Measurements from ENCODE around the gene STYK1. TPM values are rescaled to one million over a fixed set of nuclear protein-coding genes. Genes with fewer than 3 reads are reported as not detected.
"Not testable (repeated sequence)": the region's sequence is repeated elsewhere in the genome, so short reads cannot be mapped to it uniquely, and the experiment has no call there.

Gene STYK1
- polyA plus RNA-seq, 3 donors = 0.67 to 1.8 (median 1.1) TPM

DNA sequence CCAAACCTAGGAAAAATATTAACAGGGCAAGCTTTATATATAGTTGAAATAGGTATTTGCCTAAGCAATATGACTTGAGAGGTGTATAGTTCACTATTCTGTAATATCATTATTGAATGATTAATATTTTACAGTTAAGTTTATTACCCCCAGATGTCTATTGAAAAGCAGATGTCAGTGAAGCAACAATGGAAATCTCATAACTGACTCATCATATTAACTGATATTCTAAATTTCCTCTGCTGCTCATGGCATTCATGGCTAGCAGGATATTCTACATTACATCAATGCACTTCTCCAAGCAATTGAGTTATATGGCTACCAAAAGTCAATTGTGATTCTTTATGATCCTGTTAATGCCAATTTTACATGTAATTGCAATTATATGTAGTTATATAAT, 50.7 kb downstream of the STYK1 start:
- no peak for DNase-seq

DNA sequence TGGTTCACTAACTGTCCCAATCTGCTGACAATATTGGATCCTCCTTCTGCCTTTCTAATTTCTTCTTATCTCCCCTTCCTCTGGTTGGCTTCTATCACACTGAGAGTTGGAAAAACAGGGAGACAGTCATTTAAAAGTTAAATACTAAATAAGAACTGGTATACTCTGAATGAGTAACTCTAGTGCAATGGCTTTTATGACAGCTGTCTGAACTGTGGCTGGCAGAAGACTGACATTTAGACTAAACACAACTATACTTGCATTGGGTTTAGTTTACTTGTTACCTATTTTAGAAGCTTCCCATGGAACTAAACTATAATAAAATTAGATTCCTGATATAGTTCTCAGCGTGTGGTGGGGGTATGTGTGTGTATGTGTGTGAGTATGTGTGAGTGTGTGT, 52.6 kb downstream of the STYK1 start:
- DNase-seq = no peak

DNA sequence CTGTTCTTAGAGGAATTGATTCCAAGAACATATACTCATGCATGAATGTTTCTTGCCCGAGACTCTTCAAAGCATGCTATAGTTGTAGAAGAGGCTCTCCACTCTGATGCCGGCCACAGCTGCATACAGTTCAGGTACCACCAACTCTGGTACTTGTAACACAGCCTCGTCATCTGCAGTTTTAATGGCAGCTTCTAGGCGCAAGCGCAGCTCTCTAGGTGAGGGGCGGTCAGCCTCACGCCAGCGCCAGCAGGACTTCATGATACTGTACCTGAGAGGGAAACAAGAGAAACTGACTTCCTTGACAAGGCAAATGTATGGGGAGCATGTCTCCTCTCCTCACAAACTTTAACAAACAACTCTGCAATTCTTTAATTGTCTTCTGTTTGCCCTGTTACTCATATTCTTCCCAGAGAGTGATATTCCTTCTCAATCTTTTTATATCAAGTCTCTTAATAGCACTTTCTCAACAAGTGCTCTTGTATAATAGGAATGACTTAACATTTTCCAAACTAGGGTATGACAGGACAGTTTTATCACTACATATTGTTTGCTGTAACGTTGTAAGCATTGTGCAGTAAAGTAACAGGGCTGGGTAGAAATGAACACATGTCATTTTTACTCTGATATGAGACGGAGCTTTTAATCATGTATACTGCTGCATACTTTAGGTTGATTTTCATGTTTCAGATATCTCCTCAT, 53.6 kb downstream of the STYK1 start:
- DNase-seq = no peak

DNA sequence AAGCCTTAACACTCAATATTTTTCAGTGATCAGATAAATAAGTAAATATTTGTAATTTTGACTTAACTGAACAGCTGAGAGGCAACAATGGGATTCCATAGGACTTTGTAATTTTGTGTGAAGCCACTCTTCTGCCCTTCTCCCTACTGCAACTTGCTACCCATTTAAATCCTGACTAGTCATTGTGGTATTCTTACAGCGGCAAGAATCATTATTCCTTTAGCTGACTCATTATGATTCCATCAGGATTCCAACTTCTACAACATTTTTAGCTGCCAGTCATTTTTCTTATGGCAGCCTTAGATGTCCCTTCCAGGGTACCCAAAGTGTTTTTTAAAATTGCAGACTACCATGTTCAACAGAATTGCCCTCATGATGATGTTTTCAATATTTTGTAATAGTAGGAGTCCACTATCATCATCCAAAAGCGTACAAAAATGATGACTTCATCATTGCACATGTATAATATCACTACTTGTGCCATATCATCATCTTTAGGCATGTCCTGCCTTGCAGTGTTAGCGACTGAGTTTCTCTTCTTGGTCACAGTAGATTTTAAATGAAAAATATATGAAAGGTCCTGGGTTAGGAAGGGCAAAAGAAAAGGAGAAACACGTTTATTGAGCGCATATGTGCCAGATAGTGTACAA, 55.4 kb downstream of the STYK1 start:
- DNase-seq = no peak

DNA sequence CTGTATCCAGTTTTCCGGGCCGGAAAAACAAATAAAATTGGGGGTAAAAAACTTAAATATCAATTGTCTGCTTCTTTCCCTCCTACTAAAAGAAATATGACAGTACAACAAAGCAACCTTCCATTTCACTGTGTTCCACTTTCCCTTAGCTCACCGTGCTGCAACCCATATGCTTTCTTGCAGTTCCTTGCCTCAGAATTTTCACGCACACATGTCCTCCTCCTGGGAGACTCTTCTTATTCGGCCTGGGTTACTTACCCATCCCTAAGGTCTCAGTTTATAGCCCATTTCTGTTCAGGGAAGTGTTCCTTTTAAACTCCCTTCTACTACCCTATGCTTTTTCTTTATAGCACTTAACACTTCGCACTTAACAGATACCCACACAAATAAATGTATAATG, 56.0 kb downstream of the STYK1 start:
- no peak for DNase-seq

DNA sequence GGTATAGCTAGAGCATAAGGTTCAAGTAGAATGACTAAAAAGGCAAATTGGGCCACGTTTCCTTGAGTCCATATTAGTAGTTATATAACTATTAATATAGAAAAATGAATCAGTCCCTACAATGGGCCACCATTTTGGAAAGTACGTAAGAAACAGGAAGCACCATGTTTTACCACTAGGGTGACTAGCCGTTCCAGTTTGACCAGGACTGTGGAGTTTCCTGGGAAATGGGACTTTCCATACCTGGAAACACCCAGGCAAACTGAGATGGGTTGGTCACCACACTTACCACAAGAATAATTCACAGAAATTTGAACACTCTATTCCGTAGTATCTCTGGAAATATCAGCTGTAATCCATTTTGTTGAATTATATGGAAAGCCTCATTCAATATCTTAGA, 58.3 kb downstream of the STYK1 start:
- DNase-seq = no peak

DNA sequence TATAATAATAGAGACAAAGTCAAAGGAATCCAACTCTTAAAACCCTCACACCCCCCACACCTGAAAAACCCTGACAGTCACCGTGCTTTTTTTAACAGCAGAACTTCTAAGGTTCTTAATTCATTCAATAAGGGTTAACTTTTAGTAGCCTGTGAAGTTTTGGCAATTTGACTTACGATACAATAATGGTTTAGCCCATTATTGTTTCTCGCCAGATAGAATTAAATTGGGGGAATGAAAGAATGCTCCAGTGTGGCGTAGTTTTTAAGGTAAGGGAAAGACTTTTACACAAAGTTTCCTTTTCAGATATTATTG, 59.8 kb downstream of the STYK1 start:
- DNase-seq = no peak

DNA sequence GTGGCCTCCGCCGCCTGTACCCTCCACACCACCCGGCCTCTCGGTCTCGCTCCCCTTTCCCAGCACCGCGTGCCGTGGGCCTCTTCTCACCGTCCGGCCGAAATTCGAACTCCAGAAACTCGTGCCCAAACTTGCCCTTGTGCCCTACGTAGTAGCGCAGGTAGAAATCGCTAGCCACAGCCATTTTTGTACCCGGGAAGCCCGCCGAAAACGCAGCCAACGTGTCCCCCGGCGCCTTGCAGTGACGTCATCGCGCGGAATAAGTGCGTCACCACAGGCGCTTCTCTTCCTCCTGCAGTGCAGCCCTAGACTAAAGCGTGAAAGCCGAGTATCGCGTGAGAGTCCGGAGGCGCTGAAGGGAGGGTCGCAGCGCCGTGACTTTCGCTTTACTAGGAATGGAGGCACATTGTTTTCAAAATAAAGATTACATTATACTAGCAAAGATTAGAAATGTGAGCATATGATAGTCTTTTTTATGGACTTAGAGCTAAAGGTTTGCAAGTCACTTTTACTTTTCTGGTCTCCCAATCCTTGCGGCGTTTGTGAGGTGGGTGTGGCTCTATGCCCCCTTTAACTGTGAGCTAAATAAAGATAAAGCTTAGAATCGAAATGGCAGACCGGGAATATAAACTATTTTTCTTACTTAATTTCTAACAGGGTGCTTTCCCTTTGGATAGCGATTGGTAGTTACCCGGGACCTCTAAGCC, 60.4 kb downstream of the STYK1 start, which contains the start of gene MAGOHB:
Gene MAGOHB (minus strand): TSS at position 261 of the 707 bp plus-strand sequence. CDS start 77 bp downstream, at position 184.
- peak; percentile 97 for DNase-seq

DNA sequence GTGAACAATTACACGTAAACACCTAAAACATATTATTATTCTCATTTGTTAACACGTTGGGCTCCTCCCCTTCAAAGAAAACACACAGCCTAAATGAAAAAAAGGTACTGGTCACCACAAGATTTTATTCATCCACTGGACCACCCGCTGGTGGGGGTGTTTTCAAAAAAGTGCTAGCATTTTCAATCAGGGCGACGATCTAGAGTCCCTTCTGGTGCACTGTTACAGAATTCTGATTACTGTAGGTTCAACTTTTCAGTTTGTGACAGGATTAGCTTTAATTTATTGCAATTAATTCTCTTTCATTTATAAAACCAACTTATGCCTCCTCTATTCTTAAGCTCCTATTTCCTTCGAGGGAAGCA, 60.9 kb downstream of the STYK1 start:
- no peak for DNase-seq

DNA sequence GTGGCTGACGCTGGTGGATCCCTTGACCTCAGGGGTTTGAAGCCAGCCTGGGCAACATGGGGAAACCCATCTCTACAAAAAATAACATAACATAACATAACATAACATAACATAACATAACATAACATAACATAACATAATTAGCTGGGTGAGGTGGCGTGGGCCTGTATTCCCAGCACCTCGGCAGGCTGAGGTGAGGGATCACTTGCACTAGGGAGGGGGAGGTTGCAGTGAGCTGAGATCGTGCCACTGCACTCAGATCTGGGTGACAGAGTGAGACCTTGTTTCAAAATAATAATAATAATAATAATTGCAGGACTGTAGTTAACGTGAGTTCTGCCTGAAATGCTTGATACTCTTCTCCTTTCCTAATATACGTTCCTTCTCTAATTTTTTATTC, 61.7 kb downstream of the STYK1 start:
- no peak for DNase-seq

DNA sequence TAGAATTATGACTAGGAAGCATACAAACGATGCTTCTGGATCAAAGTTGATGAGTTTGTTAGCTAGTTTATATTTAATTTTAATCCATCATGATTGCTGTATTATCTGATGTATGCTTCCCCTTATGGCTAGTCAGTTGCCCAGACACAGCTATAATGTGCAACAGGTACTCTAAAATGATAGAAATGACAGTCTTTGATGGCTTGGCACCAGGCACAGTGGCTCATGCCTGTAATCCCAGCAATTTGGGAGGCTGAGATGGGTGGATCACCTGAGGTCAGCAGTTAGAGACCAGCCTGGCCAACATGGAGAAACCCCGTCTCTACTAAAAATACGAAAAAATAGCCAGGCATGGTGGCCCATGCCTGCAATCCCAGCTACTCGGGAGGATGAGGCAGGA, 62.6 kb downstream of the STYK1 start:
- not testable (repeated sequence) for DNase-seq

DNA sequence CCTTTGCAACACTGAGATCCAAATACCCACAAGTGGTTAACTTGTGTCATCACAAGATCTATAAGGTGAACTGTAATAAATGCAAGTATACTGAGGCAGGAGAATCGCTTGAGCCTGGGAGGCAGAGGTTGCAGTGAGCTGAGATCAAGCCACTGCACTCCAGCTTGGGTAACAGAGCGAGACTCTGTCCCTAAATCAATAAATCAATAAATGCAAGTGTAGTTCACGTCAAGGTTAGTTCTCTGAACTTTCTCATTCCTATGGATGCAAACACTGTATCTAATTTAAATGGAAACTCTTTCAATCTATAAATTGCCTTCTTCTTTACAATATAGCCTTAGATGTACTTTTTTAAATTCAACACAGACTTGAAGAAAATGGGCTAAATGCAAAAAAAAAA, 63.7 kb downstream of the STYK1 start:
- DNase-seq = no peak

DNA sequence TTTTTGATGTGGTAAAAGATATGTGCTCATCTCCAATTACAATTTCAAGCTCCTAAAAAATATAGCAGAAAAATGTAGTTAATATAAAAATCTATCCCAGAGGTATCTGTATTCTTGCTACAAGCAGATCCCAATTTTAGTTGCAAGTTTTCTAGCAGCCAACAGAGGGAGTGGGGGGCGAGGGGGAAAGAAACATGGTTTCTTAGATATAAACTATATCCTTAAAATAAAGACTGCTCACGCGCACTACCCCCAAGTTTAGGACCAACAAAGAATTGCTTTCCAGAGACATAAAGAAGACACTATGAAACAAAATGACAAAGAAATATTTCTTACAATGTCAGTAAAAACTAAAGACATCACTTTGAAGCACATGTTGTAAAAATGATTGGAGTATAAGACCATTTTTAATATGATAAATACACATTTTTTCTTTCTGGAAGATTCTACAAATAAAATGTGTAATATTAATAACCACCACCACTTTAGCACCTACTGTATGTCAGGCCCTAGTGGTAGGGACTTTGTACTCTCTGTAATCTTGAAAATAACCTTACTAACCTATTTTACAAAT, 65.9 kb downstream of the STYK1 start:
- DNase-seq = no peak

DNA sequence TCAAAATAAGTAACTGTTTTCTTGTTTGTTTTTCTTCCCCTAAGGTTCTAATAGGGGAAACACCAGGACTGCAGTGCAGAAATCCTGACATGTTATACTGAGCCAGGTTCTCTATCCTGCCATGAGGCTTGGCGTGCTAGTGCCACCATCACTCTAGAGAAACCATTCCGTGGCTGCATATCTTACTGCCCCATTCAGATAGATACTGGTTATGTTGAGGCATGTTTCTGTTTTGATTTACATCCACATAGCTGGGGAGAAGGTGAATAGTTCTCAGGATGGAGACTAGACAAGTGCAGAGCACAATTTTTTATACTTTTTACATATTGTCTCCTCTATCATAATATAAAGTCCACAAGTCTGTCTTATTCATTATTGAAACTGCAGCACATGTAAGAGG, 72.0 kb downstream of the STYK1 start:
- no peak for DNase-seq

DNA sequence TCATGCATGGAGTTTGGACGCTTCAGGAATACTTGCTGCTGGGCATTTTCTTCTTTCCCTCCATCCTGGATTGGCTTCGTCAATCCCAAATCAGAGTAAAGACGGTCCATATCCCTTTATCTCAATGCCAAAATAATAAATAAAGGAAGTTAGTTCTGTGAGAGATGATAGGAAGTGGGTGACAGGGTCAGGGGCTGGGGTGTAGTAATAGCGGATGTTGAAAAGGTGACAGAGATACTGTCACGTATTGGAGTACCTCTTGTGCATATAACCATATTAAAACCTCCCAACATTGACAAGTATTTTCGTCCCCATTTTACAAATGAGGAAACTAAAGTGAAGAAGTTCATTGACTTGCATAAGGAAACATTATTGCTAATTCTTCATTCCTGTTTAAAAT, 72.9 kb downstream of the STYK1 start:
- no peak for DNase-seq

DNA sequence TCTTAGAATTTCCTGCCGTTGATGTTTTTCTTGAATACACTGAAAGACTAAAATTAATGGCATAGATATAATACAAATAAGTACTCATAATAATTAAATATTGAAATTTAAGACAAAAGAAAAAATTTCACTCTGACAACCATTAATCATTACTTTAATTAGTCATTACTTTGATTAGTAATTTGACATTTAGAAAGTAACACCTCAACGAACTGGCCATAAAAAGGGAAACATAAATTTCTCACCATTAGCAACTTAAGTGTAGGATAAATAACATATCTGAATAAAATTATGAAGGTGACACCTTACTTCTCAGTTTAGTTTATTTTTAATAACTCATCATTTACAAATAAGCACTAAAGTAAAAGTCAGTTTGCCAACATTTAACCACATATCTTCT, 78.0 kb downstream of the STYK1 start:
- DNase-seq = no peak

DNA sequence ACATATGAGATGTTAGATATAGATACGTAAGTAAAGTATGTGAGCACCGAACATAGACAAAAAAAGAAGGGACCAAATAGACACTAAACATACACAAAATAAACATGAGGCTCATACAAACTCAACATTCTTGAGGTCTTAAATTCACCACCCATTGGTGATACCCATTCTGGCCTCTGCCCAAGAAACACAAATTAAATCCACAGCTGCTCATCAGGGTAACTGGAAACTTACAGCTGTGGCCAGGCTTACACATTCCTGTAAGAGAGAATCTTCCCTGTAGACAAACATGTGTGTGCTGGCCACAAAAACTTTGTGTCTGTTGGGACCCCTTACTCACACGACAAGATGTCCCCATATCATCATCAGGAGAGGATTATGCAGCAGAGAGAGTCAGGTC, 82.9 kb downstream of the STYK1 start:
- DNase-seq = no peak

DNA sequence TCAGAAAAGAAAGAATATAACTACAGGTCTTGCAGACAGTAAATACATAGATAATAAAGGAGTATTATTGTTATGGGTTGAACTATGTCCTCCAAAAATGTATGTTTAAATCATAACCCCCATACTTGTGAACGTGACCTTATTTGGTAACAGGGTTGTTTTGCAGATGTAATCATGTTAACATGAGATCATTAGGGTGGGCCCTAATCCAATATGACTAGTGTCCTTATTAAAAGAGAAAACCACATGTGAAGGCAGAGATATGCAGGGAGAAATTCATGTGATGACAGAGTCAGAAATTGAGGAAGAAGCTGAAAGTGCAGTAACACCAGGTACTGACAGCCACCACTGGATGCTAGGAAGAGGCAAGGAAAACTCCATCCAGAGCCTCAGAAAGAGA, 89.4 kb downstream of the STYK1 start:
- DNase-seq = no peak

DNA sequence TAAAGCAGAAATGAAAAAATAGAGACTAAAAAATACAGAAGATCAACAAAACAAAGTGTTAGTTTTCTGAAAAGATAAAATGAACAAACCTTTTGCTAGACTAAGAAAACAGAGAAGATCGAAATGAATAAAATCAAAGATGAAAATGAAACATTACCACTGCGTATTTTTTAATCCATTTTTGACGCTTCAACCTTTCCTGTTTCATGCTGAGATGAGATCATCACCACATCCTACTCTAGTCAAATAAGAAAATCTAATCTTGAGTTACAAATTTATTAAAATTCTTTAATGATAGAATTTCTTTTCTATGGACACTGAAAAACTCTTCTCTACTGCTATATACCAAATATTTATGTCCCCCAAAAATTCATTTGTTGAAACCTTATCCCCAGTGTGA, 91.1 kb downstream of the STYK1 start:
- no peak for DNase-seq

DNA sequence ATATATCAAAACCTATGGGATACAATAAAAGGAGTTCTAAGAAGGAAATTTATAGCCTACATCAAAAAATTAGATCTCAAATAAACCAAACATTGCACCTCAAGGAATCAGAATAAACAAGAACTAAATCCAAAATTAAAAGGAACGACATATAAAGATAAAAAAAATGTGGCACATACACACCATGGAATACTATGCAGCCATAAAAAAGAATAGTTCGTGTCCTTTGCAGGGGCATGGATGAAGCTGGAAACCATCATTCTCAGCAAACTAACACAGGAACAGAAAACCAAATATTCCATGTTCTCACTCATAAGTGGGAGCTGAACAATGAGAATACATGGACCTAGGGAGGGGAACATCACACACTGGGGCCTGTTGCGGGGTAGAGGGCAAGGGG, 91.7 kb downstream of the STYK1 start:
- not testable (repeated sequence) for DNase-seq

DNA sequence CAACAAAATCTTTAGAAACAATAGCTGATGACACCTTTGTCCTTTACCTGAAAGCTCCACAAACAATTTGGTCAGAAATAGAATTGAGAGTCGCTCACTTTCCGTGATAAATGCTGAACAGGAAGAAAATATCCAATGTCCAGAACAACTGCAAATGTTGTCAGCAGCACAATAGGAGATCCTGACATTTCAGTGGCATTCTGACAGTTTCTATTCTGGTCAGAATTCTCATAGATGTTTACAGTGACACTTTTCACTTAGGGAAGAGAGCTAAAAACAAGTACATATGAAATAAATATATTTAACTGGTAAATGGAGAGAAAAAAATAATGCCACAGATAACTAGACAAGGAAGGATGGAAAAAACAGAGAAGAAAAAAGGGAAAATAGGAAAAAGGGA, 99.5 kb downstream of the STYK1 start:
- no peak for DNase-seq

DNA sequence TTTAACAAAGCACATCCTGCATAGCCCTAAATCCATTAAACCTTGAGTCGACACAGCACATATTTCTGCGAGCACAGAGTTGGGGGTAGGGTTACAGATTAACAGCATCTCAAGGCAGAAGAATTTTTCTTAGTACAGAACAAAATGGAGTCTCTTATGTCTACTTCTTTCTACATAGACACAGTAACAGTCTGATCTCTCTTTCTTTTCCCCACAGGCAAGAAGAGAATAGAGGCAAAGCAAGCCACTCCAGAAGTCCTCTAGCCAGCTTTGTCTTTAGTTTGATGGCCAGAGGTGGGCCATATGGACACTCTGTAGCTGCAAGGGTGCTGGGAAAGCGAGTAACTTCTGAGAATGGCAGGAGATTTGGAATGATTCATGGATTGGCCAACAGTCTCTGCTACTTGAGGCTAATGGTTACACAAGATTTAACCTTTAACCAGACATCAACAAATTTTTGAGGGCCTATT, 101.8 kb downstream of the STYK1 start:
- not testable (repeated sequence) for DNase-seq

DNA sequence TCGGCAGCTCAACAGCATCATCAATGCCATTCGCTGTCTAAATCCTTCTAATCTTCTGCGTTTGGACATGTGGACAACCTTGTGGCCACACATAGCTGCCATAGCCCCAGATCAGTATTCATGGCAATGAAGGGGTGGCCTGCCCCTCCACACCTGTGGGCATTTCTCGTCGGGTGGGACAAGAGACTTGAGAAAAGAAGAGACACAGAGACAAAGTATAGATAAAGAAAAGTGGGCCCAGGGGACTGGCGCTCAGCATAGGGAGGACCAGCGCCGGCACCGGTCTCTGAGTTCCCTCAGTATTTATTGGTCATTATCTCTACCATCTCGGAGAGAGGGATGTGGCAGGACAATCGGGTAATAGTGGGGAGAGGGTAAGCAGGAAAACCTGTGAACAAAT, 102.7 kb downstream of the STYK1 start:
- DNase-seq = no peak
